Bronchial epithelial cell (primary cell): ENCODE data around the gene UTP11. TPM values are rescaled to one million over a fixed set of nuclear protein-coding genes. Genes with fewer than 3 reads are reported as not detected.
A peak's percentile ranks its signal among the peaks of the same experiment; 100 is the strongest.

ENCODE experiments used
- DNase-seq: peaks from one replicate; pipeline ENCODE4 v3.0.0-alpha.2; 2010; ENCODE audit warnings: low read depth
- FAIRE-seq: peaks from 2 replicates; lab custom pipeline; 2011; peaks lifted over from hg19 to GRCh38; lab: Jason Lieb, UNC
- H3K27me3 ChIP-seq: 2 replicates; pipeline ENCODE4 v1.5.1; 2011; ENCODE audit warnings: low read length; ENCODE audit not compliant: control insufficient read depth, insufficient read depth
- H3K36me3 ChIP-seq: 2 replicates; pipeline ENCODE4 v1.5.1; 2011; ENCODE audit warnings: low read length; ENCODE audit not compliant: control insufficient read depth, insufficient read depth
- H3K4me3 ChIP-seq: 2 replicates; pipeline ENCODE4 v1.5.1; 2011; ENCODE audit warnings: mild to moderate bottlenecking, low read depth, low read length, control low read depth
- CTCF ChIP-seq: IDR thresholded peaks from 2 replicates; pipeline ENCODE4 v1.5.1; 2011; ENCODE audit warnings: mild to moderate bottlenecking, moderate library complexity, low read length, control low read depth, inconsistent platforms; ENCODE audit not compliant: insufficient read depth, severe bottlenecking
- total RNA-seq: library from RNA; depleted of rRNA; stranded (reverse); fragments of >200 nt; gene quantifications from 2 replicates; pipeline ENCODE4 v1.2.1, GENCODE V29; 2014

The UTP11 gene
- total RNA-seq, 1 donor from 2014 or later, result 20.5 TPM

- DNase-seq (no peak), FAIRE-seq (no peak)
- H3K36me3 ChIP-seq, result peaks cover 18% of the 10 kb centered on the region
- H3K27me3 ChIP-seq, result no peaks in the 10 kb centered on the region
- no peak overlapping the region for H3K4me3 ChIP-seq
- TF ChIP-seq CTCF, result no peak
Measured at GRCh38 chr1:38021969-38022368, 9.4 kb downstream of the UTP11 start.

GRCh38 chr1:38022810-38023209 is 10.3 kb downstream of the UTP11 start:
- FAIRE-seq (no peak), DNase-seq (no peak)
- Histone ChIP-seq H3K4me3 (no peak overlapping the region), H3K27me3 (no peaks in the 10 kb centered on the region), H3K36me3 (peaks cover 16% of the 10 kb centered on the region)
- TF ChIP-seq CTCF, result no peak

DNA sequence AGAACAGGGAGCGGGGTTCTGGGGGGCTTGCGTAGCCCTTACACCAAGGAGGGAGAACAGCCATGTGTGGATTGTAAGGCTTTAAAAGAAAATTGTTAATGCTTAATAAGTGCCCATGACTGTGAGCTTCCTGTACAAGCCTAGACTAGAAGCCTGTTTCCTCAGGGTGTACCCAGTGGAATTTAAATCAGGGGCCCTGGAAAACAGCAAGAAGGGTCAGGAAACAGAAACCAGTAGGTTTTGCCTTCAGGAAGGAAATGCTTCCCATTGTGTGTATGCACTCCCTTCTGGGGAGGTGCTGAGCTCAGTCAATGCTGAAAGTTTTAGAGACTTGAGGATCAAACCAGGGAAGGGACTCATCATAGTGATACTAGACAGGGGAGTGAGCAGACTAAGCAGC is 12.7 kb downstream of the UTP11 start:
- Histone ChIP-seq H3K27me3 (no peaks in the 10 kb centered on the region), H3K36me3 (peaks cover 8% of the 10 kb centered on the region), H3K4me3 (no peak overlapping the region)
- no peak for TF ChIP-seq CTCF
- DNase-seq (peak; percentile 81), FAIRE-seq (no peak)

DNA sequence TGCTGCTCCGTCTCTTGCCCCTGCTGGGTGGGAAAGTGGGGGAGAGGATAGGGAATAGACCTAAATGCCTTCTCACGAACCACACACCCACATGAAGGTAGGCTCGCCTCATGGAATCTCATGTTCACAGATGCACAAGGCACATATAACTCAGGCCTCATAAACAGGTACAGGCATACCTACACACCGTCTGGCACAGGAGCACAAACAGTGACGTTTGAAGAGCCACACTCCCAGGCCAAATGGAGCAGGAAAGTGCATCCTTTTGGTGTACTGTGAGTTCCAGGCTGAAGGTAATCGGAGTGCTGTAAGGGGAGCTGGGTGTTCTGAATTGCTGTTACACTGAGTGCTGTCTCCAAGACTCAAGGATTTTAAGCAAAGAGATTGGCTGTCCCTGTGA is 13.1 kb downstream of the UTP11 start:
- DNase-seq, result peak; percentile 27
- H3K36me3 ChIP-seq, result peaks cover 5% of the 10 kb centered on the region
- FAIRE-seq, result no peak
- TF ChIP-seq CTCF, result no peak
- no peaks in the 10 kb centered on the region for H3K27me3 ChIP-seq
- H3K4me3 ChIP-seq, result no peak overlapping the region

DNA sequence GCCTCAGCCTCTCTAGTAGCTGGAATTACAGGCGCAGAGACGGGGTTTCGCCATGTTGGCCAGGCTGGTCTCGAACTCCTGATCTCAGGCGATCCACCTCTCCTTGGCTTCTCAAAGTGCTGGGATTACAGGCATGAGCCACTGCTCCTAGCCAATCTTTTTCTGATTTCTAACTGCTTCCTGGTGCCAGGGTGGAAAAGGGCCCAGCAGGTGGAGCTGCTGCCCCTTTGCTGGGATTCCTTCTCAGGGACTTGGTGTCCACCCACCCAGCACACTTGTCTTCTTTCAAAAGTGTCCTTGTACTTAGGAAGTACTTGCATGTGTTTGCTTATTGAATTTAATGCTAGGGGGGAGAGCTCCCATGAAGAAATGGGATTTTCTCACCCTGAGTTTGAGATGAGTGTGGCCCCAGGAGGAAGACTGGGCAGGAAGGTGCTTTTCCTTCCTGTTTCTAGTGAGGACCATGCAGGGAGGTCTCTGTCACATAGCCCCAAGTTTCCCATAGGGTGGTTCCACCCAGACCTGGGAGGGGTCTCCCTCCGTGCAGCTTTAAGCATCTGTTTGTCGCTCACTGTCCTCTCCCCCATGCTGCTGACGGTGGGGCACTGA is 14.2 kb downstream of the UTP11 start:
- H3K27me3 ChIP-seq, result no peaks in the 10 kb centered on the region
- DNase-seq (peak; percentile 79), FAIRE-seq (no peak)
- H3K4me3 ChIP-seq, result no peak overlapping the region
- peaks cover 4% of the 10 kb centered on the region for H3K36me3 ChIP-seq
- TF ChIP-seq CTCF, result peak; percentile 88
